ENCODE data around the gene ING3.

ING3 gene

DNA sequence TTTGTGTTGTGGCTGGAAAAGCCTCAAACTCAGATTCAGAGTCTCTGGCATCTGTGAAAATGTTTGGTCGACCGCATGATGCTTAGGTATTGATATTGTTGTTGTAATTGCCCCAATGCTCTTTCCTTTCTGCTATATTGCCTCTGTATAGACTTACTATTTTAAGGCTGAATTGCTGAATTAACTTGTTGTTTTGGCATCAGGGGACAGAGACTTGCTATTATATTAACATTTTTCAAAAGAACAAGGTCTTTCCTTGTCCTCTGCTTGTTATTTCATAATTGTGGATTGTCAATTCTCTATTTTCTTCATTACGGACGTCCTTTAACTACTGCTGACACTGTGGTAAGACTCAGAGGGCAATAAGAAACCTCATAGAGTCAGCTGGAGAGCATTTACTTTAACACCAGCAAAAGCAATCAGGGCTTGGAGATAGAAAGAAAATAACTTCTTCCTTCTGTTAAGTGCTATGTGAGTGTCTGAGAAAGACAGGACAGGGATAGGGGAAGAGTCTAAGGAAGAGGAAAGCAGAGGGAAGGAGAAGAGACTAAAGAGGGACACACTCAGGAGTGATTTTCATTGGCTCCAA is 55.5 kb downstream of the ING3 start:
- no peak for DNase-seq (ENCODE audit: low read depth, low spot score)
- H3K4me3 ChIP-seq (ENCODE audit: low read depth, low read length), result no peak overlapping the region
- CTCF ChIA-PET, result interaction anchor here (0.9 to 1.1 kb wide), 2 partner anchors 8 to 77 kb away, joined by 3 read pairs; no protein-coding TSS in a partner anchor
- TF ChIP-seq, protein P1, sequence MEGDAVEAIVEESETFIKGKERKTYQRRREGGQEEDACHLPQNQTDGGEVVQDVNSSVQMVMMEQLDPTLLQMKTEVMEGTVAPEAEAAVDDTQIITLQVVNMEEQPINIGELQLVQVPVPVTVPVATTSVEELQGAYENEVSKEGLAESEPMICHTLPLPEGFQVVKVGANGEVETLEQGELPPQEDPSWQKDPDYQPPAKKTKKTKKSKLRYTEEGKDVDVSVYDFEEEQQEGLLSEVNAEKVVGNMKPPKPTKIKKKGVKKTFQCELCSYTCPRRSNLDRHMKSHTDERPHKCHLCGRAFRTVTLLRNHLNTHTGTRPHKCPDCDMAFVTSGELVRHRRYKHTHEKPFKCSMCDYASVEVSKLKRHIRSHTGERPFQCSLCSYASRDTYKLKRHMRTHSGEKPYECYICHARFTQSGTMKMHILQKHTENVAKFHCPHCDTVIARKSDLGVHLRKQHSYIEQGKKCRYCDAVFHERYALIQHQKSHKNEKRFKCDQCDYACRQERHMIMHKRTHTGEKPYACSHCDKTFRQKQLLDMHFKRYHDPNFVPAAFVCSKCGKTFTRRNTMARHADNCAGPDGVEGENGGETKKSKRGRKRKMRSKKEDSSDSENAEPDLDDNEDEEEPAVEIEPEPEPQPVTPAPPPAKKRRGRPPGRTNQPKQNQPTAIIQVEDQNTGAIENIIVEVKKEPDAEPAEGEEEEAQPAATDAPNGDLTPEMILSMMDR (IDR thresholded peaks at IDR 0.05; ENCODE audit: insufficient read depth, low read length, missing control alignments), result no peak
- POLR2A ChIA-PET, result interaction anchor here (0.6 kb wide), 1 partner anchor 57 kb away, joined by 5 read pairs; no protein-coding TSS in a partner anchor

DNA sequence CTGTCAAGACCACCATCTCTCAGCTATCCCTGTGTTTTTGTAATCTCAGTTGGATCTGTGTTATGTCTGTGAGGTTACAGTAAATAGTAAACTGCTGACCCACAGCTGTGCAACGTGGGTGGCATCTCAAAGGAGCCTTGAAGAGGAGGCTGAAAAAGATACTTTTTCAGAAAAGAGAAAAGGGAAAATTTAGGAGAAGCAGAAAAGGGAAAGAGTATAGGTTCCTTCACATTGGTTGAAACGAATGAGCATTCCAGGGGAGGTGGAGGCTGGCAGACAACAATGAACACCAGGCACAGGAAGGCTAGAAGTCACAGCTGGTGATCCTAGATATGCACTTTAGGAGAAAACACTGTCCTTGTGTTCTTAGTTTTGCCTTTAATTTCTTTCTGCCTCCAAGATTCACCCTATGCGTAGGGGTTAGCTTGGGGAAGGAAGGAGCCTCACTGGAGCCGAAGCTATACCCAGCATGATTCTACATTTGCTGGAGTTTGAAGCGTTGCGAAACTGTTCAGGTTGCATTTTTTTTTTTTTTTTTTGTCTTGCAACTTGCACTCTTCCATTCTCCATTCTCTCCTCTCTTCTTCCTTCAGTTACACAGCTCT is 56.2 kb downstream of the ING3 start:
- ChIA-PET POLR2A (interaction anchor here (0.6 kb wide), 2 partner anchors 18 to 57 kb away, joined by 3 to 5 read pairs; no protein-coding TSS in a partner anchor), CTCF (interaction anchor here (0.9 to 4.4 kb wide), 3 partner anchors 9 to 75 kb away, joined by 3 to 17 read pairs (median 3); no protein-coding TSS in a partner anchor)
- TF ChIP-seq, protein P1 (IDR thresholded peaks at IDR 0.05; ENCODE audit: insufficient read depth, low read length, missing control alignments), result no peak
- no peak overlapping the region for H3K4me3 ChIP-seq (ENCODE audit: low read depth, low read length)
- no peak for DNase-seq (ENCODE audit: low read depth, low spot score)

DNA sequence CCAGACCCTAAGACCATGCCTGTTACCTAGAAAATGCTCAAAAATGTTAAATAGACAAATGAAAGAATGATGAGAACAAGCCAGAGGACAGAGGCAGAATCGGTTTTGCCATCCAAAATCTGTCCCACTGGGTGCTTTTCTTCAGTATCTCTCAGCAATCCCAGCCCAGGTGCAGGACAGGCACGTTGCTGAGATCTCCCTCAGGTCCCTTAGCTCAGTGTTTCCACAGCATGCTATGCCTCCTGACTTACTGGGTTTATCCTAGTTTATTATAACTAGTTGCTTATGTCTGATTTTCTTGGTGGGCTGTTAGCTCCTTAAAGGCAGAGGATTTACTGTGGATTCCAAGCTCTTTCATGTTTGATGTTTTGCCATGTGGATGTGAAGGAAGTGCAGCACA is 58.2 kb downstream of the ING3 start:
- CTCF ChIA-PET, result interaction anchor here (0.9 to 4.4 kb wide), 4 partner anchors 8 to 73 kb away, joined by 4 to 17 read pairs (median 6); no protein-coding TSS in a partner anchor

DNA sequence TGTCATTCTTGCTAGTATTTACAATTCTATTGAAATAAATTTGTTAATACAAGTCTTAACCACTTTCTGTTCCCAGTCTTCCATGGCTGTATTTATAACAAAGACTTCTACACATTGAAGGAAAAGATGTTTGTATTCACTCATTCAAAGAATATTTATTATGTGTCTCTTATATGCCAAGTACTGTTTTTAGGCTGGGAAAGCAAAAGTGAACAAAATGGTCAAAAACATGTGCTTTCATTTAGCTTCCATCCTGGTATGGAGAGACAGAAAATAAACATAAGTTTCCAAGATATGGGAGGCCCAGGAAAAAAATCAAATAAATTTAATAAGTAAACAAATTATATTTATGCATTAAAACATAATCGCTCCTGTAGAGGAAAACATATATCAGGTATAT is 60.8 kb downstream of the ING3 start:
- TF ChIP-seq, protein P1 (IDR thresholded peaks at IDR 0.05; ENCODE audit: insufficient read depth, low read length, missing control alignments), result no peak
- no peak overlapping the region for H3K4me3 ChIP-seq (ENCODE audit: low read depth, low read length)
- ChIA-PET POLR2A (no interaction called here), CTCF (interaction anchor here (0.6 to 2.3 kb wide), 3 partner anchors 22 to 31 kb away, joined by 3 to 11 read pairs (median 3); partner anchors contain the start of gene CPED1)
- no peak for DNase-seq (ENCODE audit: low read depth, low spot score)

More for the DNA sequence above, 58.2 kb downstream of the ING3 start:
- no peak for DNase-seq (ENCODE audit: low read depth, low spot score)
- H3K4me3 ChIP-seq (ENCODE audit: low read depth, low read length), result no peak overlapping the region
- POLR2A ChIA-PET, result no interaction called here
- TF ChIP-seq, protein P1 (IDR thresholded peaks at IDR 0.05; ENCODE audit: insufficient read depth, low read length, missing control alignments), result no peak

DNA sequence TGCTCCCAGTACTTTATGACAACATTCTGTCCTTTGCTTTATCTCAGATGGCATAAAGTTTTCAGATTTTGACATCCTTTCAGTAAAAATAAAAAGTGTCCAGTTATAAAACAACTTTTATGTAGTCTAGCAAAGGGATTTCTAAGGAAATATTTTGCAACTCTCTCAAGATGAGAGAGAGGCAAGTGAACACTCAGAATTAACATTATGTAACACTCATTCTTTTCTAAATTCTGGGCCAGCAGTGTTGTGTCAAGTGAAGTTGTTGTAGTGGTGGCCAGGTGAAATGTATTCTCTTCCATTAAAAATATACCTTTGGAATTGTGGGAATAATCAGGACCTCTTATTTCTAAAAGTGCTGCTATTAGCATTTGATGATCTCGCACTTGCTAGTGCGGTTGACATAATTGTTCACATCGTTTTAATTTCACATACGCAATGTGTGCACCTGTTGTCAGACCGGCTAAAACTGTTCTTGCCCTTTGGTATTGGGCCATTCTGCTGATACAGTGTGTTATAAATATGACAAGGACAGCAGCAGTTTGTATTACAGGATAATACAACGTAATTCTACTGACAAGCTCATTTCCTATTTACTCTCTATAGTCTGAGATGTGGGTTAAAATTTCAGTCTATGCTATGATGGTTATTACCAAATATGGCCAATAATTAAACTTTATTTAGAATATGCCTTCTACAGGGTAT is 61.7 kb downstream of the ING3 start:
- ChIA-PET POLR2A (no interaction called here), CTCF (interaction anchor here (1.3 to 2.0 kb wide), 2 partner anchors 12 to 22 kb away, joined by 3 to 5 read pairs; no protein-coding TSS in a partner anchor)
- no peak for DNase-seq (ENCODE audit: low read depth, low spot score)
- H3K4me3 ChIP-seq (ENCODE audit: low read depth, low read length), result no peak overlapping the region
- TF ChIP-seq, protein P1 (IDR thresholded peaks at IDR 0.05; ENCODE audit: insufficient read depth, low read length, missing control alignments), result no peak

DNA sequence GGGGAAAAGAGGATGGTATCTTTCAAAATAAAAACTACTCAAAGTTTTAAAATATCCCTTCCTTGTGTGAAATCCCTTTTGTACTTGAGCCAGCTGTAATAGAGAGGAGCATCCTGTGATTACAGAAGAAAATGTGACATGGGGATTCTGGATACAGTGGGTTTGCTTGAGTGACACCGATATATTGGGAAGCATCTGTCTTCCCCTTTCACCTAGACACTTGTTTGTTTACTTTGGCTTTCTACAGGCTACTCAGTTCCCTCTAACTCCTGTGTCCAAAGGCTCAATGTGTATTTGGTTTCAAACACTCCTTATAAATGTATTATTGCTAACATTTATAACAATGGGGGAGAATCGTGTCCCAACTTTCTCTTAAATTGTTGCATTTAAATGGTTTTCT is 62.3 kb downstream of the ING3 start:
- ChIA-PET POLR2A (no interaction called here), CTCF (interaction anchor here (1.3 to 2.0 kb wide), 2 partner anchors 11 to 23 kb away, joined by 3 to 5 read pairs; no protein-coding TSS in a partner anchor)
- no peak overlapping the region for H3K4me3 ChIP-seq (ENCODE audit: low read depth, low read length)
- TF ChIP-seq, protein P1 (IDR thresholded peaks at IDR 0.05; ENCODE audit: insufficient read depth, low read length, missing control alignments), result no peak
- DNase-seq (ENCODE audit: low read depth, low spot score), result no peak
